H9 (cell line): ENCODE data around the gene ACBD6. TPM values are rescaled to one million over a fixed set of nuclear protein-coding genes. Genes with fewer than 3 reads are reported as not detected.

ENCODE experiments used
- DNase-seq: peaks from one replicate; pipeline ENCODE4 v3.0.0-alpha.2; 2017
- H2AFZ ChIP-seq: one replicate; pipeline ENCODE4 v1.6.1; 2013; ENCODE audit warnings: mild to moderate bottlenecking, low read length, control low read depth, moderate library complexity
- H2AK5ac ChIP-seq: 2 replicates; pipeline ENCODE4 v1.6.1; 2013; ENCODE audit warnings: low read length, control low read depth, mixed read lengths; ENCODE audit not compliant: insufficient read length
- H2BK120ac ChIP-seq: one replicate; pipeline ENCODE4 v1.6.1; 2013; ENCODE audit warnings: low read depth, mild to moderate bottlenecking, low read length, control low read depth, inconsistent platforms; ENCODE audit not compliant: poor library complexity, severe bottlenecking
- H2BK12ac ChIP-seq: 2 replicates; pipeline ENCODE4 v1.6.1; 2013; ENCODE audit warnings: low read length, control low read depth, mixed read lengths, low read depth; ENCODE audit not compliant: insufficient read length
- H2BK15ac ChIP-seq: 2 replicates; pipeline ENCODE4 v1.6.1; 2013; ENCODE audit warnings: low read depth, low read length, control low read depth
- H2BK20ac ChIP-seq: one replicate; pipeline ENCODE4 v1.6.1; 2013; ENCODE audit warnings: low read depth, mild to moderate bottlenecking, low read length, control low read depth, inconsistent platforms; ENCODE audit not compliant: poor library complexity, severe bottlenecking
- H2BK5ac ChIP-seq: 2 replicates; pipeline ENCODE4 v1.6.1; 2013; ENCODE audit warnings: low read length, control low read depth, mixed read lengths; ENCODE audit not compliant: insufficient read length
- H3K14ac ChIP-seq: 2 replicates; pipeline ENCODE4 v1.6.1; 2013; ENCODE audit warnings: low read length, control low read depth; ENCODE audit not compliant: insufficient read depth
- H3K18ac ChIP-seq: 2 replicates; pipeline ENCODE4 v1.6.1; 2013; ENCODE audit warnings: low read depth, mild to moderate bottlenecking, mixed read lengths, low read length, control low read depth; ENCODE audit not compliant: insufficient read length
- H3K23ac ChIP-seq: 2 replicates; pipeline ENCODE4 v1.6.1; 2013; ENCODE audit warnings: low read length, control low read depth, mixed read lengths, low read depth; ENCODE audit not compliant: insufficient read length
- H3K23me2 ChIP-seq: 2 replicates; pipeline ENCODE4 v1.6.1; 2013; ENCODE audit warnings: low read depth, mild to moderate bottlenecking, mixed read lengths, low read length, control low read depth; ENCODE audit not compliant: insufficient read length, poor library complexity, severe bottlenecking
- H3K27ac ChIP-seq: 2 replicates; pipeline ENCODE4 v1.5.1; 2013; ENCODE audit warnings: low read length, control low read depth, mixed read lengths, low read depth; ENCODE audit not compliant: insufficient read length
- H3K27me3 ChIP-seq: 2 replicates; pipeline ENCODE4 v1.6.1; 2013; ENCODE audit warnings: low read length, control low read depth, inconsistent platforms; ENCODE audit not compliant: insufficient read depth
- H3K4ac ChIP-seq: 2 replicates; pipeline ENCODE4 v1.6.1; 2013; ENCODE audit warnings: low read depth, mild to moderate bottlenecking, control low read depth, inconsistent platforms, low read length, moderate library complexity
- H3K4me1 ChIP-seq: 2 replicates; pipeline ENCODE4 v1.6.1; 2013; ENCODE audit warnings: low read length, control low read depth, inconsistent platforms; ENCODE audit not compliant: insufficient read depth
- H3K4me2 ChIP-seq: 2 replicates; pipeline ENCODE4 v1.6.1; 2013; ENCODE audit warnings: low read length, control low read depth, mixed read lengths; ENCODE audit not compliant: insufficient read length, insufficient read depth
- H3K56ac ChIP-seq: 2 replicates; pipeline ENCODE4 v1.6.1; 2013; ENCODE audit warnings: low read depth, mild to moderate bottlenecking, mixed read lengths, low read length, control low read depth; ENCODE audit not compliant: insufficient read length
- H3K79me1 ChIP-seq: 2 replicates; pipeline ENCODE4 v1.6.1; 2013; ENCODE audit warnings: low read depth, mild to moderate bottlenecking, moderate library complexity, low read length, control low read depth, inconsistent platforms; ENCODE audit not compliant: insufficient read depth, poor library complexity, severe bottlenecking
- H3K79me2 ChIP-seq: 2 replicates; pipeline ENCODE4 v1.6.1; 2013; ENCODE audit warnings: low read length, control low read depth, inconsistent platforms; ENCODE audit not compliant: insufficient read depth
- H3K9ac ChIP-seq: 2 replicates; pipeline ENCODE4 v1.6.1; 2013; ENCODE audit warnings: low read length, control low read depth, mixed read lengths; ENCODE audit not compliant: insufficient read length; ENCODE audit errors: extremely low read depth
- H3K9me3 ChIP-seq: one replicate; pipeline ENCODE4 v1.6.1; 2013; ENCODE audit warnings: low read depth, low read length, inconsistent platforms; ENCODE audit not compliant: control insufficient read depth
- H3T11ph ChIP-seq: one replicate; pipeline ENCODE4 v1.6.1; 2013; ENCODE audit warnings: mild to moderate bottlenecking, low read length, control low read depth, inconsistent platforms
- H4K20me1 ChIP-seq: one replicate; pipeline ENCODE4 v1.6.1; 2013; ENCODE audit not compliant: control insufficient read depth, insufficient read length, insufficient read depth
- H4K5ac ChIP-seq: 2 replicates; pipeline ENCODE4 v1.6.1; 2013; ENCODE audit warnings: low read depth, mild to moderate bottlenecking, mixed read lengths, low read length, control low read depth; ENCODE audit not compliant: insufficient read length
- H4K8ac ChIP-seq: replicated peaks from 2 replicates; pipeline ENCODE4 v1.6.1; 2013; ENCODE audit warnings: low read length, control low read depth, mixed read lengths, low read depth; ENCODE audit not compliant: insufficient read length
- H4K91ac ChIP-seq: 2 replicates; pipeline ENCODE4 v1.6.1; 2013; ENCODE audit warnings: low read depth, mild to moderate bottlenecking, moderate library complexity, mixed read lengths, low read length, control low read depth; ENCODE audit not compliant: insufficient read length
- H3K27ac Mint-ChIP-seq, 3 experiments: 2 replicates in 2 of 3; 3 replicates in 1 of 3; pipeline ENCODE4 v1.8.0; 2020 to 2021; ENCODE audit warnings: mixed read lengths in 3 of 3, mild to moderate bottlenecking in 1 of 3, moderate library complexity in 1 of 3
- H3K27me3 Mint-ChIP-seq: 2 replicates; pipeline ENCODE4 v1.8.0; 2021; ENCODE audit warnings: low read depth, mild to moderate bottlenecking, moderate library complexity, mixed read lengths
- H3K36me3 Mint-ChIP-seq, 3 experiments: 2 replicates in 2 of 3; 3 replicates in 1 of 3; pipeline ENCODE4 v1.8.0; 2020 to 2021; ENCODE audit warnings: low read depth in 3 of 3, mixed read lengths in 3 of 3; ENCODE audit not compliant: insufficient read depth in 1 of 3
- H3K4me1 Mint-ChIP-seq, 2 experiments: 2 replicates each; pipeline ENCODE4 v1.8.0; 2020; ENCODE audit warnings: mixed read lengths in 2 of 2
- H3K4me3 Mint-ChIP-seq, 2 experiments: 2 replicates in 1 of 2; 3 replicates in 1 of 2; pipeline ENCODE4 v1.8.0; 2020 to 2021; ENCODE audit warnings: mild to moderate bottlenecking in 2 of 2, mixed read lengths in 2 of 2, moderate library complexity in 1 of 2
- H3K9me3 Mint-ChIP-seq, 2 experiments: 2 replicates in 1 of 2; 3 replicates in 1 of 2; pipeline ENCODE4 v1.8.0; 2020; ENCODE audit warnings: mild to moderate bottlenecking in 2 of 2, mixed read lengths in 2 of 2, moderate library complexity in 1 of 2
- CTCF ChIP-seq: fragments of 200-600 bp; sonication (generic); conservative IDR thresholded peaks from 3 replicates; pipeline ENCODE4 v1.8.0; 2021; ENCODE audit warnings: antibody characterized with exemption, mild to moderate bottlenecking
- WGBS: extraction: QIAGEN DNeasy Blood & Tissue Kit; methylation state at CpG from one replicate; pipeline ENCODE4 v1.1.7; 2013; ENCODE audit warnings: missing lambda C conversion rate, low lambda C conversion rate, mixed read lengths; ENCODE audit not compliant: insufficient read length; ENCODE audit errors: extremely low coverage; 5-methylcytosine and 5-hydroxymethylcytosine counted together
- total RNA-seq: library from RNA; stranded (reverse); gene quantifications from 2 replicates; pipeline ENCODE4 v1.2.1, GENCODE V29; 2021

Gene ACBD6
- total RNA-seq, 1 experiment from 2014 or later = 51.4 TPM

DNA sequence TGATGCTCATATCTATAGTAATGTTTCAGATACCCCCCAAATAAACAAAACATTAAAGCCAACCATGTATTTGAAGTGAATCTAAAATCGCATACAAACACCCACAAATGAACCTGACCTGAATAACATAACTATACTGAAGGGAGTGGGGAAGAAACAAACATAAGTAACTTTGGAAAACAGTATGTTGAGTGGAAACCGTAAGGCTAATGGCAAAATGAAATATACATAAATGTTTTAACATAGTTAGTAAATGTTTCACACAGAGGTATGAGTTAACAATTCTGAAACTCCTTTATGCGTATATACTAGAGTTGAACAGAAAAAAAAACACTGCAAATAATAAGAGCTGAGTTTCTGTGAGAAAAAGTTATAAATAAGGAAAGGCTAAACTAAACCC, 125.6 kb downstream of the ACBD6 start:
- Histone ChIP-seq H2AK5ac (no peak overlapping the region), H2BK20ac (no peak overlapping the region), H4K8ac (no peak overlapping the region), H3K56ac (no peak overlapping the region), H3K9me3 (peaks cover 5% of the 10 kb centered on the region), H3K18ac (no peak overlapping the region), H2BK5ac (no peak overlapping the region), H4K91ac (no peak overlapping the region), H4K20me1 (no peaks in the 10 kb centered on the region), H3K27me3 (no peaks in the 10 kb centered on the region), H4K5ac (no peak overlapping the region), H3K79me2 (no peaks in the 10 kb centered on the region), H3K23ac (no peak overlapping the region), H2BK15ac (no peak overlapping the region), H3T11ph (no peak overlapping the region), H3K4me1 (no peaks in the 10 kb centered on the region), H3K23me2 (no peaks in the 10 kb centered on the region), H3K79me1 (peaks cover 7% of the 10 kb centered on the region), H3K4me2 (no peak overlapping the region), H3K9ac (no peak overlapping the region), H2BK12ac (no peak overlapping the region), H3K14ac (no peak overlapping the region), H2BK120ac (no peak overlapping the region), H2AFZ (no peak overlapping the region), H3K4ac (no peak overlapping the region), H3K27ac (no peak overlapping the region)
- peaks cover 6 to 18% of the 10 kb centered on the region in 2 experiments for H3K4me1 Mint-ChIP-seq
- H3K4me3 Mint-ChIP-seq = no peak overlapping the region
- no peak overlapping the region for H3K27ac Mint-ChIP-seq
- H3K9me3 Mint-ChIP-seq = peaks cover 24 to 26% of the 10 kb centered on the region in 2 experiments
- no peak for TF ChIP-seq CTCF
- WGBS = no CpG with 5 or more reads among the region's 3 CpGs
- H3K27me3 Mint-ChIP-seq = no peaks in the 10 kb centered on the region
- no peak for DNase-seq
- H3K36me3 Mint-ChIP-seq = peaks cover 24 to 39% (median 25%) of the 10 kb centered on the region in 3 experiments
